GM10248 (cell line): ENCODE data around the gene LYRM4.
A peak's percentile ranks its signal among the peaks of the same experiment; 100 is the strongest.

Experiments
- CTCF ChIA-PET: fragments of 300-600 bp; sonication (Branson Sonifier 250); formaldehyde crosslinking; extraction: SDS; loops from one replicate; lab custom pipeline; 2021; ENCODE audit warnings: antibody characterized with exemption; lab: Yijun Ruan, JAX
- POLR2A ChIA-PET: fragments of 350-650 bp; sonication (Branson Sonifier 250); formaldehyde crosslinking; extraction: SDS; loops from one replicate; lab custom pipeline; 2020; ENCODE audit warnings: antibody characterized with exemption; lab: Yijun Ruan, JAX
- DNase-seq: peaks from one replicate; pipeline ENCODE4 v3.0.0; 2012; ENCODE audit errors: extremely low spot score
- TF ChIP-seq, protein P1 (sequence below): IDR thresholded peaks from 2 replicates; pipeline ENCODE4 v1.5.1; 2012; ENCODE audit warnings: mild to moderate bottlenecking, low read depth; ENCODE audit errors: extremely low read depth, missing control alignments, control extremely low read depth

LYRM4 gene

DNA sequence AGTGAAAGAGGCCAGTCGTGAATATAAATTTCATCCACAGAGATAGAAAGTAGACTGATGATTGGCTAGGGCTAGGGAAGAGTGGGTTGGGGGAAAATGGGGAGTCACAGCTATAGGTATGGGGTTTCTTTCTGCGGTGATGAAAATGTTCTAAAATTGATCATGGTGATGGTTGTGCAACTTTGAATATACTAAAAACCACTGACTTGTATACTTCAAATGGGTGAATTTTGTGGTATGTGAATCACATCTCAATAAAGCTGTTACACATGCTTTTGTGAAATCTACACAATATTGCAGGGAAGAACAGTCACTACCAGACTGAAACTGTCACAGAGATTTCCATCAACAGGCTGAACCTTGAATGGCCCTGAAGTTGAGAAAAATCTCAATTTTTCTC, 61.5 kb downstream of the LYRM4 start:
- no peak for DNase-seq
- ChIA-PET POLR2A (no interaction called here), CTCF (interaction anchor here (1.2 kb wide), 1 partner anchor 55 kb away, joined by 3 read pairs; no protein-coding TSS in a partner anchor)
- TF ChIP-seq, protein P1, sequence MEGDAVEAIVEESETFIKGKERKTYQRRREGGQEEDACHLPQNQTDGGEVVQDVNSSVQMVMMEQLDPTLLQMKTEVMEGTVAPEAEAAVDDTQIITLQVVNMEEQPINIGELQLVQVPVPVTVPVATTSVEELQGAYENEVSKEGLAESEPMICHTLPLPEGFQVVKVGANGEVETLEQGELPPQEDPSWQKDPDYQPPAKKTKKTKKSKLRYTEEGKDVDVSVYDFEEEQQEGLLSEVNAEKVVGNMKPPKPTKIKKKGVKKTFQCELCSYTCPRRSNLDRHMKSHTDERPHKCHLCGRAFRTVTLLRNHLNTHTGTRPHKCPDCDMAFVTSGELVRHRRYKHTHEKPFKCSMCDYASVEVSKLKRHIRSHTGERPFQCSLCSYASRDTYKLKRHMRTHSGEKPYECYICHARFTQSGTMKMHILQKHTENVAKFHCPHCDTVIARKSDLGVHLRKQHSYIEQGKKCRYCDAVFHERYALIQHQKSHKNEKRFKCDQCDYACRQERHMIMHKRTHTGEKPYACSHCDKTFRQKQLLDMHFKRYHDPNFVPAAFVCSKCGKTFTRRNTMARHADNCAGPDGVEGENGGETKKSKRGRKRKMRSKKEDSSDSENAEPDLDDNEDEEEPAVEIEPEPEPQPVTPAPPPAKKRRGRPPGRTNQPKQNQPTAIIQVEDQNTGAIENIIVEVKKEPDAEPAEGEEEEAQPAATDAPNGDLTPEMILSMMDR = no peak

DNA sequence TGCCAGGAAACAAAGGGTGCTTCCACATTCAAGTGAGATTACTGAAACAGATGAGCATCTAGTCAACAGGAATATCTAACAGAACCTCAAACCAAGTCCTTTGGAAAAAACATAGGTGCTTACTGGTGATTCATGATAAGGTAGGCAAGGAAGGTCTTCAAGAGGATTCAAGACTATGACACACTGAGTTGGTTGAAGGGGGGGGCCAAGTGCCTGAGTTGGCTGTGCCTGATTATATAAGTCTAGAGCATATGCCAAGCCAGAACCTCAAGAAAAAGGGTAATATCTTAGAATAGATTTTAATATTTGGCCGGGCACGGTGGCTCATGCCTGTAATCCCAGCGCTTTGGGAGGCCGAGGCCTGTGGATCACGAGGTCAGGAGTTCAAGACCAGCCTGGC, 63.7 kb downstream of the LYRM4 start:
- TF ChIP-seq, protein P1 = no peak
- POLR2A ChIA-PET = no interaction called here
- no peak for DNase-seq
- CTCF ChIA-PET = interaction anchor here (0.9 to 1.9 kb wide), 4 partner anchors 18 to 53 kb away, joined by 3 to 6 read pairs (median 4); no protein-coding TSS in a partner anchor

DNA sequence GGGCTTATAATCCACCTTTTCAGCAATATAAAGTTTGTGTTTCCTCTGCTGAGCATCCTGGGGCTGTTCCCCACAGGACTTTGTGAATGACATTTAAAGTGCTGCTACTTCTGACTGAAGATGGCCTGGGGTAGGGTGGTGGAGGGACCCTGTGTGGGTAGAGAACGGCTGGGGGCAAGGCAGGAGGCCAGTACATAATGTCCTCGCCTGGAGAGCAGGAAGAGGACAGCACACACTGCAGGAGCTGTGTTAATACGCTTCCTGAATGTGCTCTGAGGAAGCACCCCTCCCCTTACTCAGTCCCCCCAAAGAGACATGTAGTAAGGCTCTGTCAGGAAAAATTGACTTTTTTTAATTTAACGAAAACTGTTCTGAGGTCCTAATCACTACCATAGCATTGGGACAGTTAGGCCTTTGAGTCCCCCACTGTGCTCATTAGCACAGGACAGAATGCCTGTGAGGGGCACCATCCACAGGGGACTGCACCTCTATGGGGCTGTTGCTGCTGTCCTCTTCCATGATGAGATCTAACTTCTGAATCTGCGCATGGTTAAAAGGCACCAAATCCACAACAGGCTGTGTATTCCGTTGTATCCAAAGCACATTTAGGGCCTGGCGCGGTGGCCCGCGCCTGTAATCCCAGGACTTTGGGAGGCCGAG, 68.5 kb downstream of the LYRM4 start:
- TF ChIP-seq, protein P1 = no peak
- ChIA-PET POLR2A (interaction anchor here (1.1 kb wide), 1 partner anchor 9 kb away, joined by 7 read pairs; no protein-coding TSS in a partner anchor), CTCF (interaction anchor here (1.0 to 1.3 kb wide), 2 partner anchors 11 to 16 kb away, joined by 3 to 4 read pairs; no protein-coding TSS in a partner anchor)
- DNase-seq = no peak

DNA sequence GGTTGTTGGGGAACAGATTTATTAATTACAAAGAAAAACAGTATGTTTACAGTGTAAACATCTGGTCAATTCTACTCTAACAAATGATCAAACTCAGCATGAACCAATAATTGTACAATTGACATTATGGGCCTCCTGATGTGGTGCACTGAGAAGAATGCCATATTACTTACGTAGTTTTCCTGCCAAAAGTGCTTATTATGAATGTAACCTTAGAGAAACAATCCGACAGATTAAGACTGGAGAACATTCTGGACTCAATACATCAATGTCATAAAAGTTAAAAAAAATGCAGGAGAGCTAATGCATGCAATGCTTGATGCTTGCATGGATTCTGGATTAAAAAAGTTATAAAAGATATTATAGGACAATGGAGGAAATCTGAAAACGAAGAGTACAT, 69.0 kb downstream of the LYRM4 start:
- ChIA-PET CTCF (interaction anchor here (0.6 to 1.3 kb wide), 3 partner anchors 10 to 48 kb away, joined by 3 to 5 read pairs (median 3); no protein-coding TSS in a partner anchor), POLR2A (no interaction called here)
- no peak for DNase-seq
- TF ChIP-seq, protein P1 = no peak

DNA sequence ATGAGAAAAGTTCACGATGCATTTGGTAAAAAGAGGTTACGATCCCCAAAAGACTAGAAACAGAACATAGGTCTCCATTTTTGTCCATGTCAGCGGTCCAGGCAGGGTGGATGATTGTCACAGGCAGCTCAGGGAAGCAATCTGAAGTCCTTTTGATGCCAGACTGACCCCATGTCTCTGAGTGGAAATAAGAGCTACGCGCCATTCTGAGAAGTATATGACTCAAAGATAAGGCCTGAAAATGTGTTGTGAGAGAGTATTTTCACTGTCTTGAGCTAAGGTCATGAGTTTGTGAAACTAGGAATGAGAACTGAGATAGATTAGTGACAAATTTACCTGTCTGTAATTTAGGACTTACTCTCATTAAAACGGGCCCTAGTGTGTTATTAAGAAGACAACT, 69.5 kb downstream of the LYRM4 start:
- TF ChIP-seq, protein P1 = no peak
- POLR2A ChIA-PET = no interaction called here
- DNase-seq = peak; percentile 26
- CTCF ChIA-PET = interaction anchor here (0.6 to 1.6 kb wide), 5 partner anchors 10 to 48 kb away, joined by 3 to 5 read pairs (median 3); no protein-coding TSS in a partner anchor

DNA sequence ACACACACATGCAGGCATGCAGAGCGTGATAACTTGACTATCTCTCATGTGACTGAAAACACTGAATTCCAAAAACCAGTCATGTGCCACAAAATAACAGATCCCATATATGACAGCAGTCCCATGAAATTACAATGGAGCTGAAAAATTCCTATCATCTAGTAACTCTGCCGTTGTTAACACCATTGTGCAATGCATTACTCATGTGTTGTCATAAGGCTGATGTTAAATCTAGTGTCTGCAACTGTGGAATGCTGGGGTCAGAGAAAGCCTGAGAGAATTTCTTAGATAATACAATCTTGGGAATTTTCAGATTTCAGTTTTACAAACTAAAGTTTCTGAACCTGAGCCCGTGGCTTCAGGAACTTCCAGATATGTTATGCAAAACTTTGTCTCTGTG, 70.2 kb downstream of the LYRM4 start:
- ChIA-PET CTCF (interaction anchor here (1.2 to 1.6 kb wide), 3 partner anchors 10 to 47 kb away, joined by 3 to 5 read pairs (median 3); no protein-coding TSS in a partner anchor), POLR2A (no interaction called here)
- TF ChIP-seq, protein P1 = no peak

More for the DNA sequence above, 70.2 kb downstream of the LYRM4 start:
- DNase-seq = no peak
